ENCODE data around the gene CELF2.
A peak's percentile ranks its signal among the peaks of the same experiment; 100 is the strongest.

The CELF2 gene

GRCh38 chr10:11036424-11037011 is 18.8 kb downstream of the CELF2 start:
- no peaks in the 10 kb centered on the region for H3K27me3 ChIP-seq (ENCODE audit: control insufficient read depth, insufficient read depth, low read length)
- no peak overlapping the region for H2AFZ ChIP-seq
- no peaks in the 10 kb centered on the region for H3K79me2 ChIP-seq
- H3K9me3 ChIP-seq (ENCODE audit: control insufficient read depth, low read length), result no peaks in the 10 kb centered on the region
- TF ChIP-seq CTCF (IDR thresholded peaks at IDR 0.05), result peak; percentile 68
- no peaks in the 10 kb centered on the region for H3K36me3 ChIP-seq (ENCODE audit: control insufficient read depth, insufficient read depth, low read length)
- no peak overlapping the region for H3K9ac ChIP-seq
- H3K27ac ChIP-seq, result no peak overlapping the region
- H3K4me3 ChIP-seq (ENCODE audit: low read depth, low read length), result no peak overlapping the region
- H3K4me1 ChIP-seq, result no peaks in the 10 kb centered on the region
- no peak overlapping the region for H3K4me2 ChIP-seq (ENCODE audit: low read length)

GRCh38 chr10:11037991-11038390 is 20.3 kb downstream of the CELF2 start:
- H3K9me3 ChIP-seq (ENCODE audit: control insufficient read depth, low read length), result no peaks in the 10 kb centered on the region
- no peaks in the 10 kb centered on the region for H3K4me1 ChIP-seq
- no peaks in the 10 kb centered on the region for H3K79me2 ChIP-seq
- H3K4me3 ChIP-seq (ENCODE audit: low read depth, low read length), result no peak overlapping the region
- H3K4me2 ChIP-seq (ENCODE audit: low read length), result no peak overlapping the region
- H3K9ac ChIP-seq, result no peak overlapping the region
- no peaks in the 10 kb centered on the region for H3K36me3 ChIP-seq (ENCODE audit: control insufficient read depth, insufficient read depth, low read length)
- no peak for TF ChIP-seq CTCF (IDR thresholded peaks at IDR 0.05)
- H3K27me3 ChIP-seq (ENCODE audit: control insufficient read depth, insufficient read depth, low read length), result no peaks in the 10 kb centered on the region
- no peak overlapping the region for H2AFZ ChIP-seq
- no peak overlapping the region for H3K27ac ChIP-seq

GRCh38 chr10:11042357-11042756 is 24.7 kb downstream of the CELF2 start:
- Histone ChIP-seq H3K4me1 (no peaks in the 10 kb centered on the region), H3K4me3 (ENCODE audit: low read depth, low read length) (no peak overlapping the region), H3K27me3 (ENCODE audit: control insufficient read depth, insufficient read depth, low read length) (no peaks in the 10 kb centered on the region), H3K4me2 (ENCODE audit: low read length) (no peak overlapping the region), H3K9ac (no peak overlapping the region), H3K36me3 (ENCODE audit: control insufficient read depth, insufficient read depth, low read length) (no peaks in the 10 kb centered on the region), H3K9me3 (ENCODE audit: control insufficient read depth, low read length) (no peaks in the 10 kb centered on the region), H3K79me2 (no peaks in the 10 kb centered on the region), H3K27ac (no peak overlapping the region), H2AFZ (no peak overlapping the region)
- TF ChIP-seq CTCF (IDR thresholded peaks at IDR 0.05), result no peak

GRCh38 chr10:11043039-11043438 is 25.4 kb downstream of the CELF2 start:
- Histone ChIP-seq H3K79me2 (no peaks in the 10 kb centered on the region), H3K9ac (no peak overlapping the region), H3K9me3 (ENCODE audit: control insufficient read depth, low read length) (no peaks in the 10 kb centered on the region), H3K4me2 (ENCODE audit: low read length) (no peak overlapping the region), H3K27me3 (ENCODE audit: control insufficient read depth, insufficient read depth, low read length) (no peaks in the 10 kb centered on the region), H3K4me1 (no peaks in the 10 kb centered on the region), H2AFZ (no peak overlapping the region), H3K27ac (no peak overlapping the region), H3K4me3 (ENCODE audit: low read depth, low read length) (no peak overlapping the region), H3K36me3 (ENCODE audit: control insufficient read depth, insufficient read depth, low read length) (no peaks in the 10 kb centered on the region)
- no peak for TF ChIP-seq CTCF (IDR thresholded peaks at IDR 0.05)

GRCh38 chr10:11043446-11044127 is 25.9 kb downstream of the CELF2 start:
- Histone ChIP-seq H3K79me2 (no peaks in the 10 kb centered on the region), H3K4me3 (ENCODE audit: low read depth, low read length) (no peak overlapping the region), H3K36me3 (ENCODE audit: control insufficient read depth, insufficient read depth, low read length) (no peaks in the 10 kb centered on the region), H3K4me1 (no peaks in the 10 kb centered on the region), H3K9ac (no peak overlapping the region), H3K27ac (no peak overlapping the region), H3K27me3 (ENCODE audit: control insufficient read depth, insufficient read depth, low read length) (no peaks in the 10 kb centered on the region), H3K4me2 (ENCODE audit: low read length) (no peak overlapping the region), H3K9me3 (ENCODE audit: control insufficient read depth, low read length) (no peaks in the 10 kb centered on the region), H2AFZ (no peak overlapping the region)
- no peak for TF ChIP-seq CTCF (IDR thresholded peaks at IDR 0.05)

All from parathyroid adenoma (tissue), 2 donors.